HG03521 (cell line): ENCODE data around the gene MACROD2.

Experiments used
- ATAC-seq: cut with Tn5 transposase; IDR thresholded peaks from one replicate; pipeline ENCODE4 v1.9.1; 2021; ENCODE audit warnings: mild to moderate bottlenecking, moderate library complexity; ENCODE audit not compliant: unreplicated experiment

The MACROD2 gene

GRCh38 chr20:14386726-14387125 lies 391.4 kb downstream of the MACROD2 start:
- ATAC-seq: no peak

- ATAC-seq: no peak
These were observed 406.3 kb downstream of the MACROD2 start for GRCh38 chr20:14401479-14402138.

- no peak for ATAC-seq
These were observed 409.2 kb downstream of the MACROD2 start for GRCh38 chr20:14404515-14404914.

GRCh38 chr20:14406495-14406894 lies 411.2 kb downstream of the MACROD2 start:
- ATAC-seq: no peak

GRCh38 chr20:14407336-14407735 lies 412.0 kb downstream of the MACROD2 start:
- ATAC-seq: no peak

GRCh38 chr20:14410869-14411555 lies 415.7 kb downstream of the MACROD2 start:
- ATAC-seq: no peak

- no peak for ATAC-seq
These were observed 416.9 kb downstream of the MACROD2 start for GRCh38 chr20:14412065-14412681.

- no peak for ATAC-seq
These were observed 418.5 kb downstream of the MACROD2 start for GRCh38 chr20:14413835-14414234.

- ATAC-seq: no peak
These were observed 419.2 kb downstream of the MACROD2 start for GRCh38 chr20:14414560-14414959.

GRCh38 chr20:14415467-14415866 lies 420.2 kb downstream of the MACROD2 start:
- no peak for ATAC-seq

GRCh38 chr20:14418376-14418775 lies 423.1 kb downstream of the MACROD2 start:
- ATAC-seq: no peak

- ATAC-seq: no peak
These were observed 427.6 kb downstream of the MACROD2 start for GRCh38 chr20:14422892-14423291.

- ATAC-seq: no peak
These were observed 436.3 kb downstream of the MACROD2 start for GRCh38 chr20:14431568-14431967.

- ATAC-seq: no peak
These were observed 436.8 kb downstream of the MACROD2 start for GRCh38 chr20:14432085-14432484.

- ATAC-seq: no peak
These were observed 437.3 kb downstream of the MACROD2 start for GRCh38 chr20:14432597-14432996.

GRCh38 chr20:14434384-14435136 lies 439.2 kb downstream of the MACROD2 start:
- no peak for ATAC-seq

GRCh38 chr20:14441201-14441600 lies 445.9 kb downstream of the MACROD2 start:
- no peak for ATAC-seq

GRCh38 chr20:14444106-14444505 lies 448.8 kb downstream of the MACROD2 start:
- ATAC-seq: no peak

GRCh38 chr20:14445310-14445709 lies 450.0 kb downstream of the MACROD2 start:
- ATAC-seq: no peak

GRCh38 chr20:14445902-14446301 lies 450.6 kb downstream of the MACROD2 start:
- no peak for ATAC-seq

- no peak for ATAC-seq
These were observed 451.1 kb downstream of the MACROD2 start for GRCh38 chr20:14446446-14446845.
